GM19239 (cell line): ENCODE measurements around the gene KLHL30.

Experiments used
- DNase-seq: peaks from one replicate; pipeline ENCODE4 v3.0.0; 2011; ENCODE audit warnings: low spot score; ENCODE audit not compliant: insufficient read length
- FAIRE-seq: peaks from 2 replicates; lab custom pipeline; 2011; peaks lifted over from hg19 to GRCh38; lab: Jason Lieb, UNC

The KLHL30 gene

DNA sequence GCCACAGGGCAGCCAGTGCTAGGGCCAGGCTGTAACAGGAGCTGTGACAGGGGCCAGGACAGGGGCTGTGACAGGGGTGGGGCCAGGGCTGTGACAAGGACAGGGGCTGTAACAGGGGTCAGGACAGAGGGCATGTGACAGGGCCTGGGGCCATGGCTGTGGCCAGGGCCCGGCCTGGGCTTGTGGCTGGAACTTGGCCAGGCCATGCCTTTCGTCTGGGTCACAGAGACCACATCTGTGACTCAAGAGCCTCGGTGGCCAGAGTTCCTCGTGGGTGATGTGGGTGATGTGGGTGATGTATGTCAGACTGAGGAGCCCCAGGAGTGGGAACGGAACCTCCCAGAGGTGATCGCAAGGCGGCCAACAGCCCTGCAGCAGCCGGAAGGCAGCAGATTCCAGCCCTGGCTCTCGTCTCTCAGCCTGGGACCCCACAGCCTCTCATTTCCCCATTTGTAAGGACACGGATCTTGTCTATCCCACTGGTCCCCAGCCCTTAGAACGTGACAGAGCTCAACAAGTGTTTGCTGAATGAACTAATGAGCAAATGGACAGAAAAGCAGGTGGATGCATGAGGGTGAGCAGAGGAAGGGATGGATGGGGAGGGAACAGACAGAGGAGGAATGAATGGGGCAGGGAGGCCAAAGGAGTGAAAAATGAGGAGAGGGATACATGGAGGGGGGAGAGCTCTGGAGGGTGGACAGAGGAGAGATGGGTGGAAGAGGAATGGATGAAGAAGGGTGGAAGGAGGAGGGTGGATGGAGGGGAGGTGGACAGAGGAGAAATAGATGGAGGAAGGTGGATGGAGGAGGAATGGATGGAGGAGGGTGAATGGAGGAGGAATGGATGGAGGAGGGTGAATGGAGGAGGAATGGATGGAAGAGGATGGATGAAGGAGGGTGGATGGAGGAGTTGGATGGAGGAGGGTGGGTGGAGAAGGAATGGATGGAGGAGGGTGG, 21.0 kb upstream of the KLHL30 start:
- DNase-seq (no peak), FAIRE-seq (no peak)

DNA sequence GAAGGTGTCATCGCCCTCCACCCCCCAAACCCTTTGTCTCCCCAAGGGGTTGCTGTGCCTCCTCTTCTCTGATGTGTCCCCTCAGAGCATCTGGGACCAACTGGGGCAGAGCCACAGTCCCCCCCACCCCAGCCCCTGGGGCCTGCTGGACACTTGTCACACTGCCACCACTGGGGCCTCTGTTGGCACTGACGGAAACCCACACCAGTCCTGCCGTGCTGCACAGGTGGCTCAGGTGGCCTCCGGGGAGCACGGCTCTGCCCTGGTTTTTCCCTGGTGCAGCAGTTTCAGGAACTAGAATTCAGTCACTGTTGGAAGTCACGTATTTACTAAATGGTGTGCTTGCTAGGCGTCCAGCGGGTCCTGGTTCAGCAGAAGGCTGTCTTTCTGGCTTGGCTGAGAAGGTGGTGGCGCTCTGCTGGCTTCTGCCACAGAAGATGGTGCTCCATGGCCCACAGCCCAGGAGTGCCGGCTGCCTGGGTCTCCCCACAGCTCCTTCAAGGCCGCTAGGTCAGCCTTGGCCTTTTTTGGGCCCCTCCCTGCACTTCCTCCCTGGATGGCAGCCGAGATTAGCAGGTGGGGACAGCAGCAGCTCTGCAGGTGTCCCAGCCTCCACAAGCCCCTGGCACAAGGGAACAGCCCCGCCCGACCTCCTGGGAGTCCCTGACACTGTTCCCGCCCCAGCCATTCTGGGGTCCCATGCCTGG, 18.6 kb upstream of the KLHL30 start:
- DNase-seq (no peak), FAIRE-seq (no peak)

DNA sequence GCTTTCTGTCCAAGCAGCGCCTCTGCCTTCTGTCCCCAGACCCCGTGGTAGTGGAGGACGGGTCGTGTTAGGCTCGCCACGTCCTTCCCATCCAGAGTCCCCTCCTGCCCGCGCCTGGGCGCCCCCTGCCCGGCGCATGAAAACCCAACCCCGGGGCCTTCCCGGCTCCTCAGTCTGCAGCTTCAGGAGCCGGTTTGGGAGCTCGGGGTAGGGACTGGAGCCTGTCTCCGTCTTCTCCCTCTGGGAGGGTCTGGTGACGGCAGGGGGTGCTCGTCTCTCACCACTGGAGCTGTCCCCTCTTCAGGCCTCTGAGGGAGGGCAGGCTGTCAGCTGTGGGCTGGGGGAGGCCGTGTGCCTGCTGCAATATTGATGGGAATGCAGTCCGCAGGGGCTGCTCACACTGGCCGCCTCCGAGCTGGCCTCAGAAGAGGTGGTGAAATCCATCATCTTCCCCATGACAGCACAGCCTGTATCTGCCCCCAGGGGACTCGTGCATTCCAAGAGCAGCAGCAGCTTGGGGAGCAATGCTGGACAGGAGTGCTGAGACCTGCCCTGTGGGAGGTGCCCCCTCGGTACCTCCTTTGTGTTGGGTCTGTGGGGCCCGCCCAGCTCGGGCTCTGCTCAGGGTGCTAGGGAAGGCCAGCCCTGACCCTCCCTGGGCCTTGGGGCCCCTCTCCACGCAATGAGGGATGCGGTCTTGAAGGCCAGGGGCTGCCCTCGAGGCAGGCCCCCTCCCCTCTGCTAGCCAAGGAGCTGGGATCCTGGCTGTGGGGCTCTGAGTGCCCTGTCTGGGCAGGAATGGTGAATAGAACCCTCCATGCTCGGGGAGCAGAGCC, 17.8 kb upstream of the KLHL30 start:
- DNase-seq (no peak), FAIRE-seq (no peak)

DNA sequence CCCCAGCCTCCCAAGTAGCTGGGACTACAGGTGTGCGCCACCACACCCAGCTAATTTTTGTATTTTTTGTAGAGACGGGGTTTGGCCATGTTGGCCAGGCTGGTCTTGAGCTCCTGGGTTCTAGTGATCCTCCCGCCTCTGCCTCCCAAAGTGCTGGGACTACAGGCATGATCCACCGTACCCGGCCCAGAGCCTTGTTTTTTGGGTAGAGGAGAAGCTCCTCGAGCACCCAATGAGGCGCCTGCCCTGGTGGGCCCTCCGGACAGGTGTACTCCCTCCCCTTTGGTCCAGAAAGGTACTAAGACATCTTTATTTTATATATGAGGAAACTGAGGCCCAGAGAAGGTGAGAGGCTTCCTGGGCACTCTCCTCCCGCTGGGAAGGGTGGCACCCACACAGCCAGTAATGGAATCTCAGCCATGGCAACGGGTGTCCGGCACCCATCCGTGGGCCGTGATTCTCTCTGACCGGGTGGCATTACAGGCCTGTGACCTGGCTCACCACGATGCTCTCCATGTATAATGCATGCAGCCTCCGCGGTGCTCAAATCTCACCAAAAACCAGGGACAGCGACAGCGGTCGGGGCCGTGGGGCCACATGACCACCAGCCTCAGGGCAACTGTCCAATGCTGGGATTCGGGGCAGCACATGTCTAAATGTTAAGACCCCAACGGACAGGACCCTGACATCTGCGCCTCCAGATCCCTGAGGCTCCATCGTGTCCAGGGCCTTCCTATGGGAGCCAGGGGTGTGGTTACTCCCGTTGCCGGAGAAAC, 16.8 kb upstream of the KLHL30 start:
- no peak for DNase-seq
- FAIRE-seq, result no peak

DNA sequence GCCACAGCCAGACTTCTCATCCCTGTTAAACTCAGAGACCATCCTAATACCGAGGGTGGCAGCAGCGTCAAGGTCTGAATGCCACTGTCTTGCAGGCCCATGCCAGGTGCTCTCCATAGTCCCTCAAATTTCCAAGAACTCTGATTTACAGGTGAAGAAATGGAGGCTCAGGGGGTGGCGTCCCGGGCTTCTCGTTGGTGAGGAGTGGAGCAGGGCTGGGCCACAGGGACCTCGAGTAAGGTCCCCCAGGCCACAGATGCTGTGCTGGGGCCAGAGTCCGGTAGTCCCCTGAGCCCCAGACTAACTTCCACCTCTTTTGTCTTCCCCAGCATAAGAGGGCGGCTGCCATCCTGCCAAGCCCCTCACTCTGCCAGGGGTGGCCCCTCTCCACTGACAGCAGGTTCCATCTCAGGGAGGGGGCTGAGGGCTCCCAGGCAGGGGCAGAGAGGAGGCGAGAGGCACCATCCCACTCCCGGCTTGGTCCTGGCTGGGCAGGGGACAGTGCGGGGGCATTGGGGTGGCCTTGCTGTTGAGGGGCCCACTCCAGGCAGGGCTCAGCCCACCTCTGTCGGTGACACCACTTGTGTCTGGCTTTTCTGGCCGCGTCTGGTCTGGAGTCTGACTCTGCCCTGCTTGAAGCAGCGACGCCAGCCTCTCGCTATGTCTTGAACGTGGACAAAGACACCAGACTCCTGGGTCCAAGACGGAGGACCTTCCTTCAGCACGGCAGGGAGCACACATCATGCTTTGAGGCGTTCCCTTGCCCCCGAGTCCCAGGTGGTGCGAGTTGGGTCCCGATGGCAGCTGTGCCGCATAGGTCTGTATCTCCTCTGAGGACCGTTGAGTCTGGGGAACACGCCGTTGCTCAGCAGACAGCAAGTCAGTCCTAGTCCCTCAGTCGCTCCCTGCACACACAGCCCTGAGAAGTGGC, 15.9 kb upstream of the KLHL30 start:
- no peak for DNase-seq
- FAIRE-seq, result no peak

DNA sequence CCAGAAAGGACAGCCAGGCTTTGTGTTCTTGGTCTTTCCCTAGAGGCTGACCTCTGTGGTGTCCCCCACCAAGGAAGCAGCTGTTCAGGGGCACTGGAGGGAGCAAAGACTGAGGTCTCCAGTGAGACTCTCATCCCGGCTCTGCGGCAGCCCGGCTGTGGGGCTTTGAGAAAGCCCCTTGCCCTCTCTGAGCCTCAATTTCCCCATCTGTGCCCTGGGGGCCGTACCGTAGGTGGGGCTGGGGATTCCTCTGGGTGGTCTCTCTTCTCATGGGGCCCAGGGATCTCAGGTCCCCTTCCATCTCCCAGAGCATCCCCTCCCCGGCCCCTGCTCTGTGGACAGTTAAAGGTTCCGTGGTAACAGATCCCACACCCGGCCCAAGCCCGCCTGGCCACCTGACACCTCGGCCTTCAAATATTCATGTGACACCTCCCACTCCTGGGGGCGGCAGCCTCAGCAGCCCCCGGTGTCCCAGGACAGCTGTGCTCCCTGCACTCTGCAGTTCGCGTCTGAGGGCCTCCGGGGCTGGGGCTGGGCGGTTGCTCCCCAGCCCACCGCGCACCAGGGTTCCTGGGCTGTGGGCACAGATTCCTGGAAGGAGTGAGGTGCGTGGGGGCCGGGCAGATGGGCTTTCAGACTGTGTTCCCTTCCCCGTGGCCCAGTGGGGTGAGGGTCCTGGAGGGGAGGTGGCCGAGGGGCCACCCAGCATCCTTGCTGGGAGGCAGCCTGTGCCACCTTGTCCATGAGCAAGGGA, 15.1 kb upstream of the KLHL30 start:
- no peak for FAIRE-seq

DNA sequence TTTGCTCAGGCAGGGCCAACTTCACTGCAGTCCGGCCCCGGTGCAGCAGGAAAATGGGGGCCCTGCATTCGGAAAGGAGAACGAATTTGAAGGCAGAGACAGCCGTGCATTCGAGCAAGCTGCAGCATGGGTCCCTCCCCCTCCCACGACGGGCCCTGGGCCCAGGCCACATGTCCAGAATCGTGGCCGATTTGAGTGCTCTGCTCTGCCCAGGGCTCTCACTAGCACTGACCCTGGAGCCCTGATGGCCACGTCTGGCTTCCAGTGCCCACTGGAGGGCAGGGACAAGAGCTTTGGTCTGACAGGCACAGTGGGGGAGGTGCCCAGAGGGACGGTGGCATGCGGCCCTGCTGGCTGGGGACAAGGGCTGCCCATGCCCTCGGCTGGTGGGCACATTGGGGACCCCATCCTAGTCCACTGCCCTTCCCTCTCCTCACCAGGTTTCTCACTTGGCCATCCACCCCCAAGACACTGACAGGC, 14.4 kb upstream of the KLHL30 start:
- DNase-seq (no peak), FAIRE-seq (no peak)

More for the DNA sequence above, 15.1 kb upstream of the KLHL30 start:
- no peak for DNase-seq

DNA sequence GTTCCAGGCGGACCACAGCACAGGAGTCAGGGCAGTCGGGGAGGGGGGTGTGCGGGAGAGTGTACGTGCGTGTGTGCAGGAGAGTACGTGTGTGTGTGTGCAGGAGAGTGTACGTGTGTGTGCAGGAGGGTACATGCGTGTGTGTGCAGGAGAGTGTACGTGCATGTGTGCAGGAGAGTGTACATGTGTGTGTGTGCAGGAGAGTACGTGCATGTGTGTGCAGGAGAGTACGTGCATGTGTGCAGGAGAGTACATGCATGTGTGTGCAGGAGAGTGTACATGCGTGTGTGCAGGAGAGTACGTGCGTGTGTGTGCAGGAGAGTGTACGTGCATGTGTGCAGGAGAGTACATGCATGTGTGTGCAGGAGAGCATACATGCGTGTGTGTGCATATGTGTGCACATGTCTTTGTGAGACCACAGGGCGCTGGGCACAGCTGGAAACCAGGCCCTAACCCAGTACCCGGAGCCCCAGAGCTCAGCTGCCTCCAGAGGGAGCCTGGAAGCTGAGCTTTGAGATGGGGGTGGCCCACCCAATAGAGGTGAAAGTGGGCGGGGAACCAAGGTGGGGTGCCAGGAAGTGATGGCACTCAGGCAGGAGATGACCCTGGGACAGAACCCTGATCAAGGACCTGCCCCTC, 13.9 kb upstream of the KLHL30 start:
- DNase-seq (no peak), FAIRE-seq (no peak)

DNA sequence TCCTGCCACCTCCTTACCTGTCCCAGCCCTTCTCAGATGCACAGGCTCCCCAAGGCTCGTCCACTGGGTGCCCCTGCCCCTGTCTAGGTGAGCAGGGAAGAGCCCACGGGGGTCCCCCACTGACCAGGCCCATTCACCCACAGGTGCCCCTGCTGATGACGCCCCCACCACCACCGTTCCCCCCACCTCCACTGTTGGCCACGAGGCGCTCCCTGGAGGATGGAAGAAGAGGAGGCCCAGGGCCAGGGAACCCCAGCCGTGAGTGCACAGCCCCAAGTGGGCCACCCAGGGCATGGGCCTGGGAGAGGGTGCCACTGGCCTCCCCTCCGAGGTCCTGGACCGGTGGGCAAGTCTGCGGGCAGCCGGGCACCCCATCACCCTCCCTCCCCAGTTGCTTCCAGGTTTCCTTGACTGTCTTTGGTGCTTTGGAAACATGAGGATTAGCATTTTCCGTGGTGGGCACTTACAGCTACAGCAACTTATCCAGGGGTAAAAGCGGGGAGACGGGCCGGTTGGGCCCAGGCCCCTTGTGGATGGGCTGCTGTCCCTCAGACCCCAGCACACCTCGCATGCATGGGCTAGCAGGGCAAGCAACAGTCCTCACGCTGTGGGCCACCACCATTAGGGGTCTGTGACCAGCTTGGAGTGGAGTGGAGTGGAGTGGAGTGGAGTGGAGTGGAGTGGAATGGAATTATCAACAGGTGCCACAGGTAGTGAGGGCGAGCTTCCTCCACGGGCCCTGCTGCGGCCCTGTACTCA, 13.2 kb upstream of the KLHL30 start:
- DNase-seq (no peak), FAIRE-seq (no peak)

DNA sequence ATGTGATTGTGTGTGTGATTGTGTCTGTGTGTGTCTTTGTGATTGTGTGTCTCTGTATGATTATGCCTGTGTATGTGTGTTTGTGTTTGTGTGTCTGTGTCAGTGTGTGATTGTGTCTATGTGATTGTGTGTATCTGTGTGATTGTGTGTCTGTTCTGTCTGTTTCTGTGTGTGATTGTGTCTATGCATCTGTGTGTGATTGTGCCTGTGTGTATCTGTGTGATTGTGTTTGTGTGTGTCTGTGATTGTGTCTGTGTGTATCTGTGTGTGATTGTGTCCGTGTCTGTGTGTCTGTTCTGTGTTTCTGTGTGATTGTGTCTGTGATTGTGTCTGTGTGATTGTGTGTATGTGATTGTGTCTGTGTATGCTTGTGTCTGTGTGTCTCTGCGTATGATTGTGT, 12.1 kb upstream of the KLHL30 start:
- FAIRE-seq, result no peak
- no peak for DNase-seq

DNA sequence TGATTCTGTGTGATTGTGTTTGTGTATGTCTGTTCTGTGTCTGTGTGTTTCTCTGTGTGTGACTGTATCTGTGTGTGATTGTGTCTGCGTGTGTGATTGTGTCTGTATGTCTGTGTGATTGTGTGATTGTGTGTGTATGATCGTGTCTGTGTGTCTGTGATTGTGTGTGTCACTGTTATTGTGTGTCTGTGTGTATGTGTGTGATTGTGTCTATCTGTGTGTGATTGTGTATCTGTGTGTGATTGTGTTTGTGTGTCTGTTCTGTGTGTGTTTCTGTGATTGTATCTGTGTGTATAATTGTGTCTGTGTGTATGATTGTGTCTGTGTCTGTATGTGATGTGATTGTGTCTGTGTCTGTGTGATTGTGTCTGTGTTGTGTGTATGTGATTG, 11.7 kb upstream of the KLHL30 start:
- DNase-seq (no peak), FAIRE-seq (no peak)

DNA sequence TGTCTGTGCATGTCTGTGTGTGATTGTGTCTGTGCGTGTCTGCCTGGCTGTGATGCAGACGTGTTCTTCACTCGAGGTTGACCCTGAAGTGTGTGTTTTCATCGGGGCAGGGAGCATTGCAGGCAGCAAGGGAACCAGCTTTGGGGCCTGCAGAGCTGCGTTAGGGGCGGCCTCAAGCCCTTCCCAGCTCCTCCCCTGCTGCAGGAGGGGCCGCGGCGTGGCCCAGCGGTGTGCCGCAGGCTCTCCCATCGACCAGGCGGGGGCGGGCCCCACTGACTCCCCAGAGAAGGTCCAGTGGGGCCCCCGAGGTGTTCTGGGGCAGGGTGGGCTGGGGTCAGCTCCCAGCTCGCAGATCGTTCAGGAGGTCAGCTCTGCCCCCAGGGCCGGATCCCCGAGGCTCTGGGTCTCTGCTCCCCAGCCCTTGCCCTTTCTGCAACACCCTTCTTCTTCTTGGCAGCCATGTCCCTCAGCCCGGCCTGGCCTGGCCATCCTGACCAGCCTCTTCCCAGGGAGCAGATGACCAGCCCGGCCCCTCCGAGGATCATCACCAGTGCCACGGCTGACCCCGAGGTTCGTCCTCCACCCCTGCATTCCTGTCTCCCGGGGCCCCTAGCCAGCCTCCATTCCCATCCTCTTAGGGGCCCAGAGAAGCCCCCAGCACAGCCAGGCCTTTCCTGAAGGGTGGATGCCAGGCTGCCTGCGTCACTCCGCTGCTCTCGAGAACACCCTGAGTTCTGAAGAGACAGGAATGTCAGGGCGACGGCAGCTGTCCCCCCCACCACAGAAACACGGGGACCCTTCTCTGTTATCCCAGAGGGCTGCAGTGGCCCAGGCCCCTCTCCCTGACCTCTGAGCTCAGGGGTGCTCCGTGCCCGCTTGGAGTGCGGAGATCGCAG, 11.1 kb upstream of the KLHL30 start:
- DNase-seq (peak; percentile 71), FAIRE-seq (peak; percentile 79)

DNA sequence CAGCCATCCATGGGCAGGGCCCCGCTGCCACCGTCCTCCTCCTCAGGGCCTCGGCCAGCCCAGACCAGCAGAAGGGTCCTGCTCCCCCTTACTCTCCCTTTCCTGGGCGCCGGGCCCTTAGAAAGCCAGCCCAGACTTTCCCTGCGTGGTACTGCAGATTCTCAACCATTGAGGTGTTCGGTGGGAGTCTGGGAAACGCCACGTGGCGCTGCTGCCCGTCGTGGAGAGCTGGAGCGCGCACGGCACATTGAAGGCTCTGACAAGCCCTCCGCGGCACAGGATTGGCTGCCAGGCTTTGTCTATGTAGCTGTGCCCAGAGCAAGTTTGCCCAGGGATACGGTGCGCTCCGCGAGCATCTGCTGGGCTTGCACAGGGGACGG, 10.4 kb upstream of the KLHL30 start:
- DNase-seq (no peak), FAIRE-seq (no peak)

DNA sequence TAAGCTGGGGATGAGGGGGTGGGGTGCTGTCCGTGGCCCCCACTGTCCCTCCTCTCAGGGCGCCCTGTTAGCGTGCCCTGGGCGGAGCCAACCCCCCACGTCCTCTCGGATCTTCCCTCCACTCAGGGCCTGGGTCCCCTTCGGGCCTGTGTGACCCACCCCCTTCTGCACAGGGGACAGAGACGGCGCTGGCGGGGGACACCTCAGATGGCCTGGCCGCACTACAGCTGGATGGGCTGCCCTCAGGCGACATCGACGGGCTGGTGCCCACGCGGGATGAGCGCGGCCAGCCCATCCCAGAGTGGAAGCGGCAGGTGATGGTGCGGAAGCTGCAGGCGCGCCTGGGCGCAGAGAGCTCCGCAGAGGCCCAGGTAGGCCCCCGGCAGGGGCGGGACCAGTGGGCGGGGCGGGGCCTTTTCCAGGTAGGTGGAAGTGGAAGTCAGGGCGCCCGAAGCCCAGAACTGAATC, 9.9 kb upstream of the KLHL30 start:
- DNase-seq (no peak), FAIRE-seq (no peak)

DNA sequence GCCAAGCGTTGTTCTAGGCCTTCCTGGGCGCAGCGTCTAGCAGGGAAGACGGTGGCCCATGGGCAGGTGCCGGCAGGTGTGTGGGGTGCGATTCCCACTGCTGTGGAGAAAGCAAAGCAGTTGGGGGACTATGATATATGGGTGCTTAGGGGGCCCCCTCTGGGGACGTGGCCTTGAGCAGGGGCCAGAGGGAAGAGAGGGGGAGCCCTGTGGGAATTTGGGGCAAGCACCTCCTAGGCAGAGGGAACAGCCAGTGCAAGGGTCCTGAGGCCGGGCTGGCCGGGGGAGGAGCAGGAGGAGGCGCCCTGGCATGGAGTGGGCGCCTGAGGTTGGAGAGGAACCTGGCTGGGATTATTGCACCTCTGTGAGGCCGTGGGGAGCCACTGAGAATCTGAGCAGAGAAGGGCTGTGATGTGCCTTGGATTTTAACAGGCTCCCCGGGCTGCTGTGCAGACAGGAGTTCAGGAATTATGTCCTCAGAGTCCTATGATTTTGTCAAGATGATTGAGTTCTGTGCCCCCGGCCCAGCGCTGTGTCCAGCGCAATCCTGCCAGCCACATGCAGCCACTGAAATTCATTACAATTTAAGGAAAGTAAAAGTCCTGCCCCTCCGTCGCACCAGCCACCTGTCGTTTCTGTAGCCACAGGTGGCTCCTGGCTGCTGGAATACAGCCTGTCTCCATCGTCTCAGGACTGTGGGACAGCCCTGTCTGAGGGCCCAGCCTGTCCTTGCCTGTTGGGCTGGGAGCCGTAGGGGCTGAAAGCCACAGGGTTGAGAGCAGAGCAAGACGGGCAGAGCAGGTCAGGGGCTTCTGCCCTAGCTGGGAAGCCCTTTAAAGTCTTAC, 9.1 kb upstream of the KLHL30 start:
- FAIRE-seq (no peak), DNase-seq (no peak)
